ENCODE measurements around the gene CDH23.

Gene CDH23

DNA sequence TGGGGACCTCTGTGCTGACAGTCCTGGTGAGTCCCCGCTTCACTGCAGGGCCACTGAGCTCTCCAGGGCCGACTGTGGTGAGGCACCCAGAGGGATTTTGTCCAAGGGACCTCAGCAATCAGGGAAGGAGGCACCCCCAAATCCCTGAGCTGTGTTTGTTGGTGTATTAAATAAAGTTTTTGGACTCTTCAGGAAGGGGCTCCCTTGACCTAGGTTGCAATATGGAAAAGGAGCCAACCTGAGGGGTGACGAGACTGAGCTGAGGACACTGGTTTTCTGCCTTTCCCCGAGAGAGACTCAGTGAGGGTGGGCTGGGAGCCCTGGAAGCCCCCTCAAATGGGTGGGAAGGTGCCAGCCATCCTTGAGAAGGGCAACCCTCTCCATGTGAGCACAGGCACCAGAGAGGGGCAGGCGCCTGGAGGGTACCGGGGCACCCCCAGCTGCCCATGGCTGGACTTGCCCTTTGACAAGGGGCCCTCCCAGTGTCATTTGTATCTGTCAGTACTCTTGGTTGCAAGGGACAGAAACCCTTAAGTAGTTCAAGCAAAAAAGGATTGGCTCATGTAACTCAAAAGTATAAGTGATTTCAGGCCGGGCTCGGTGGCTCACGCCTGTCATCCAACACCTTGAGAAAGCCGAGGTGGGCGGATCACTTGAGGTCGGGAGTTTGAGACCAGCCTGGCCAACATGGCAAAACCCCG is 250.0 kb downstream of the CDH23 start:
- no peak for DNase-seq

DNA sequence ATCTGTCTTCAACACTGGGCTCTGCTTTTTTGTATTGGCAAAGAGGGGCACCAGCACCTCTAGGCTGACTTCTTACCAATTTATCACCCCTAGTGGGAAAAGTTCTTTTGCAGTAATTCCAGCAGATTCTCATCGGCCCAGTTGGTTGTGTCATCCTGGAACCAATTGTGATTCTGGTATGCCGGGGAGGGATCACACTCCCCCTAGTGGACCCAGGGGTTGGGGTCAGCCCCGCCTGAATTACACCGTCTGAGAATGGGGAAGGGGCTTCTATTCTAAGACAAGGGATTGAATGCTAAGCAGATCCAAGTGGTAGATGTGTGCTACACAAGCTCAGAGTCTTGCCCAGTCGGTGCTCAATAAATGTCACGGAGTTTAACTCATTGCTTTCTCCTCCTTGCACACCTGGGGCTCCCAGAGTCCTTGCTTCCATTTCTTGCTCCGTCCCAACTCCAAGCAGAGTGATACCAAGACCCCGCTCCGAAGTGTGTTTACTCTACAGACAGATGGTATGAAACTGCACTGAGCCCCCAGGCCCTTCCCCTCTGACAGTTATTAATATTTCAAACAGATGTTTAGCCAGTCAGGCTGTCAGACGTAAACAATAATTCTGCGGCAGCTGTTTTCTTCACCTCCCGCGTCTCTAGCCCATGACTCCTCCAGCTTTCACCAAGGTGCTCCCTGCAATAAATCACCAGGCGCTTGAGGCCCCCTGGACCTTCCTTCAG is 251.0 kb downstream of the CDH23 start:
- DNase-seq = no peak

- DNase-seq = no peak
These were observed 251.7 kb downstream of the CDH23 start for GRCh38 chr10:71648254-71648932.

DNA sequence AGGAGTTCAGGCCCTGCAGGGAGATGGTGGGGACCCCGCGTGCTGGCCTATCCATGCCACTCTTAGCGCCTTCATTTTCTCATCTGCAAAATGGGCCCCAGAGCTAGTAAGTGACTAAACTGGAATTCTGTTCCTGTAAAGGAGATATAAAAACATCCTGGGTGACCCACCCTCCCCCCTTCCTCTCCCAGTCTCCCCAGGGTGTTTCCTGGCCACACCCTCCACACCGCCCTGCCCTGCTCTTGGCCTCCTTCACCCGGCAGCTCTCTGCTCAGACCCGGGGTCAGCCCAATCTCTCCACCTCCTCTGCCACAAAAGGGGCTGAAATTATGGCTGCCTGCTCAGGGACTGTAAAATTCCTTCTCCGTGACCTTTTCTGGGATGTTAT is 252.2 kb downstream of the CDH23 start:
- no peak for DNase-seq

GRCh38 chr10:71649631-71650030 is 252.9 kb downstream of the CDH23 start:
- DNase-seq = no peak

DNA sequence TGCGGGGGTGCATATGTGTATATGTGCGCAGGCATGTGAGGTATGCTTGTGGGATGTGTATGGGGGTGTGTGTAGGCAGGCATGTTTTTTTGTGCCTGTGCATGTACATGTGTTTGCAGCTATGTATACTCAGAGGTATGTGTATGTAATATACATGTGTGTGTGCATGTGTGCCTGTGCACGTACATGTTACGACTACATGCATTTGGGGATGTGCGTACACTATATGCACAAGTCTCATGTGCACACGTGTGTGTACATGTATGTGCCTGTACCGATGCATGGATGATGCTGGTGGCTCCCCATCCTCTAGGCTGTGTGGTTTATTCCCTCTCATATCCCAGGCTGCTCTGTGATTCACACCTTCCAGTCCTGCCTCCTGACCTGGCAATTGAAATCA is 253.7 kb downstream of the CDH23 start:
- DNase-seq = no peak

DNA sequence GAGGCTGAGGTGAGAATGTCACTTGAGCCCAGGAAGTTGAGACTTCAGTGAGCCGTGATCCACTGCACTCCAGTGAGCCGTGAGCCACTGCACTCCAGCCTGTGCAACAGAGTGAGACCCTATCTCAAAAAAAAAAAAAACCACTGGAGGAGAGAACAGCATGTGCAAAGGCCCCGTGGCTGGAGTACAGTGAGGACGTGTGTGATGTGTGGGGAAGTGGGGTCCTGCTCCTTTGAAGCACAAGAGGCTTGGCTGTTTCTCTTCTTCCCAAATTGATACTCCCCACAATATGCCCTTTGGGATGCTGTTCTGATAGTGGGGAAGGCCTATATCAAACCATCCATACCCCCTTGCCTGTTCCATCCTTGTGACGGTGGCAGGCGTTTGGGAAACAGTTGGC is 254.7 kb downstream of the CDH23 start:
- DNase-seq = no peak

DNA sequence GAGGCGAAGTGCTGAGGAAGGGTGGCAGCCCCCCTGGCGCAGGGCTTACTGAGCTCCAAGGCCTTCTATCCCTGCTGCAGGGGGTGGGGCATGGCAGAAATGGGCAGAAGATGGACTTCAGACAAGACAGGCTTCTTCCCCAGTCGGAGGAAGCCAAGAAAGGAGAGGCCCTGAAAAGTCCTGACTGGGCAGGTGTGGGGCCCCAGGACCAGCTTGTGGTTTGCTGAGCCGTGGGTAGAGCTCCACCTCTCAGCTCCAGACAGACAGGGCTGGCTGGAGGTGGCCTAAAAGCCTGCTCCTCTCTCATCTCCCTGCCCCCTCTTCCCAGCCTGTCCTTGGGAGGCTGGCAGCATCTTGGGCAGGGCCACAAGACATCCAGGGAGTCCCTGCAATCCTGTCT is 255.2 kb downstream of the CDH23 start:
- no peak for DNase-seq

DNA sequence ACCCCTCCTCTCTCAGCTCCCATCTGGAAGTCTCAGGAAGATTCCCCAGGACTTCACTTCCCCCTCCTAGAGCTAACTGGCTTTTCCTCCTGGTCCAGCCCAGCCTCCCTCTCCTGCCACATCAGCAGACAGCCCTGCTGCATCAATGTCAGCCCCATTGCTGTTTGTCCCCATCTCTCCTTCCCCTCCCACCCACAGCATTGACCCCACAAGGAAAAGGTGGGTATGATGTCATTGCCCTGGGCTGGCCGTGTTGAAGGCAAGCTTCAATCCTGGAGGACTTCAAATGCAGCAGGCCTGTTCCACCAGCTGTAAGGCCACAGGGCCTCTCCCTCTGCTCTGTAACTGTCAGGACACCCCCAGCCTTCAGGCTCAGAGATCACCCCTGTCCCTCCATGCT is 256.3 kb downstream of the CDH23 start:
- DNase-seq = no peak

DNA sequence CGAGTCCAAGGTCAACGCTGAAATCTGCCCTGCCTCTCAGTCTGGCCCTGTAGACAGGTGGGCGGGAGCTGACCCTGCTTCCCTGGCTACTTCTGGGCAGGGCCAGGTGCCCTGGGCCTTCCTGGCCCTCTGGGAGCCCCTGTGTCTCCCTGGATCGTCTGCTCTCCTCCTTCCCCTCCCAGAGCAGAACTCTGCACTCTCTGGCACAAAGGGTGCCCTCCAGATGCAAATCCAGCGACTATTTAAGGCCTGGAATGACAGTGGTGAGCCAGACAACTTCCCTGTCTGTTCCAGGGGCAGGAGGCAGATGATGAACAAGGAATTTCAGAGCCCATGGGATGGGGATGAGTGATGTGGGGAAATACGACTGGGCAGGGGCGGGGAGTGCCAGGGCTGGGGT is 259.5 kb downstream of the CDH23 start:
- DNase-seq = no peak

- DNase-seq = no peak
These were observed 261.1 kb downstream of the CDH23 start for GRCh38 chr10:71657604-71658466.

DNA sequence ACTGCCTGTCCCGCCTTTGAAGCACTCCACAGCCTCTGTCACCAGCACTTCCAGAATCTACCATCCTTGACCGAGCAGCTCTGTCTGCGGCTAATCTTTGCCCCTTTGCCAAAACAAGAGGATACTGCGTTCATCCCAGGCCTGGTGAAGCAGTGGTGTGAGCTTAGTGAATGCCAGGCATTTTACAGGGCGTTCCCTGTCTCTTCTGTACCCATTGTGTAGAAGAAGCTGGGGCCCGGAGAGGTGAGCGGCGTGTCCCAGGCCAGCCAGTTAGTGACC is 261.7 kb downstream of the CDH23 start:
- no peak for DNase-seq

DNA sequence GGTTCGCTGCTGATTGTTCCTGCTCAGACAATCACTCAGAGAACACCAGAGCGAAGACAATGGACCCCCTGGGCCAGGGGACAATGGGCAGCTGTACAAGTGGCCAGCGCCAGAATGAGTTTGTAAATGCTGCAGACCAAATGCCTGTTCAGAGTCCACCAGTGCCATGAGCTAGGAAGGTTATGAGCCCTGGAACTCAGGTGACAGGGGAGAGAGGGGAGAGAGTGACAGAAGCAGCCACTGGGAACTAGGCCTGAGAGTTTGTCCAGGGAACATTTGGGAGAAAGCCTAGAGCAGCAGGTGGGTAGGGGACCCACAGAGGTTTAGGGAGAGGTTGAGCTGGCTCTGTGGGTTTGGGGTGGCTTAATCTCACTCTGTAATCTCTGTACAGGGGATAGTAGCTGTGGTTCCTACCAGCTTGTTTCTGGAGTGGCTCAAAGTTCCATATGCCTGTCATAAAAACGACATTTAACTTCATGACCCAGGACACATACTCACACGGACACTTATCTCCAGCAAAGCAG is 262.5 kb downstream of the CDH23 start:
- DNase-seq = no peak

DNA sequence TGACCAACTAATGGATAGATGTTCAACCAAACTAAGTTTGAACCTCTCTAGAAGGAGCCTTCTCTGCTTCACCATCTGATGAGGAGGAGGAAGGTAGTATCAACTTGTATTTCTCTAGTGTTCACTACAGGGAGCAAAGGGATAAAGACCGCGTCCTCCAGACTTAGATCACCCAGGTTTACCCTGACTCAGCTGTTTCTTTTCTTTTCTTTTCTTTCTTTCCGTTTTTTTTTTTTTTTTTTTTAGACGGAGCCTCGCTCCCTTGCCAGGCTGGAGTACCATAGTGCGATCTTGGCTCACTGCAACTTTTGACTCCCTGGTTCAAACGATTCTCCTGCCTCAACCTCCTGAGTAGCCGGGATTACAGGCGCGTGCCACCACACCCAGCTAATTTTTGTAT is 263.0 kb downstream of the CDH23 start:
- DNase-seq = no peak

- no peak for DNase-seq
These were observed 263.6 kb downstream of the CDH23 start for GRCh38 chr10:71660313-71660712.

GRCh38 chr10:71661060-71661622 is 264.4 kb downstream of the CDH23 start:
- no peak for DNase-seq

- no peak for DNase-seq
These were observed 265.1 kb downstream of the CDH23 start for GRCh38 chr10:71661779-71662336.

DNA sequence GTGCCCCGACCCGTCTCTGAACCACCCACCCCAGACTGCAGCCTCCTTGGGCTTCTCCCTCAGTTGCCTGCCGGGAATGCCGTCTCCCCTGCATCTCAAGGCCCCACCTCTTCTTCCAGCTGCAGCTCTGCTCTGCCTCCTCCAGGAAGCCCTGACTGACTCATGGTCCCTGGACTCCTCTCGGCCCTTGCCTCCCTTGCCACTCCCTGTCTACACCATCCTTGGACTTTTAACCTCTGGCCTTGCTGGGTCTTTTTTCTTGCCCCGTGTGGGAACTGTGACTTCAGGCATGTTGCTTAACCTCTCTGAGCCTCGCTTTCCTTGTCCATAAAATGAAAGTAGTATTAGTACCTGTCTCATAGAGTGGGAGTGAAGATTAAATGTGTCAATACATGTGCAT is 266.6 kb downstream of the CDH23 start:
- DNase-seq = no peak

DNA sequence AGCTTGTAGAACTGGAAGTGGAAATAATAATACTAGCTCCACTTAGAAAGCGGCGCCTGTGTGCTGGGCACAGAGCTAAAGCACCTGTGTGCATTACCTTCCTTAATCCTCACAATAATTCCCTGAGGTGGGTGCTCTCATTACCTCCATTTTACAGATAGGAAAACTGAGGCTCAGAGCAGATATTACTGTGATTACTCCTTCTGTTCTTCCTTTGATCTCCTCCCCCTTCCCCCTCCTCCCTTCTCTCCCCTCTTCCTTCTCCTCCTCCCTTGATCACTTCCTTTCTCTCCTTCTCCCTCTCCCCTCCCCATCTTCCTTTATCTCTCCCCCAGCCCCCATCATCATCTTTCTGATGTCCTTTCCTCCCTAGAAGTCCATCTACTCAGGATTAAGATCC is 267.9 kb downstream of the CDH23 start:
- DNase-seq = no peak

DNA sequence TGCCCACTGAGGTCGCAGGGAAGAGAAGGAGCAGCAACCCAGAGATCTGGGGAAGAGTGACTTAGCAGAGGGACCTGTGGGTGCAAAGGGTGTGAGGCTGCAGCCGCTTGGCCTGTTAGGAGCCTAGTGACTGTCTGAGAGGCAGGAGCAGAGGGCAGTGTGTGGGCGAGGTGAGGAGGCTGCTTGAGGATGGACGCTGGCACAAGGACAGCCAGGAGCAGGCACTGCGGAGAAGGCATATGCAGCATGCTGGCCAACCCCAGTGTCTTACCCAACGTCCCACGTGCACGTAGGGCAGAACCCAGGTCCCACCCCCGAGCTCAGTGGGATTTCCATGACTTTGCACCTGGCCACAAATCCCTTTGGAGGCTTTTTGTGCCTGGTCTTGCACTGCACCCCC is 268.7 kb downstream of the CDH23 start:
- DNase-seq = no peak

- DNase-seq = no peak
These were observed 270.1 kb downstream of the CDH23 start for GRCh38 chr10:71666639-71667386.

DNA sequence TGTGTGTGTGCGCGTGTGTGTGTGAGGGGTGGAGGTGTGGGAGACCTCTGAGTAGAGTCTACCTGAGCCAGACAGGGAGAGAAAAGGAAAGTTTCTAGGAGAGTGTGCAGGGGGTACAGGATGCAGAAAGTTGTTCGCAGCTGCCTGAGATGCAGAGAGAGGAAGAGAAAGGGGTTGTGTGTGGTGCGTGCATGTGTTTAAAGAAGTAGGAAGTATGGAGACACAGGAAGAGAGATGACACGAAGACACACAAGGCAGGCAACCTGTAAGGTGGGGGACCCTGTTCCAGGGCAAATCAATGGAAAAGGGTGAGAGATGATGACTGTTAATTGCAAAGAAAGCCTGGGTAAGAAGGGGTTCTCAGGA is 270.6 kb downstream of the CDH23 start:
- no peak for DNase-seq

All from effector CD8-positive, alpha-beta T cell (primary cell).